ENCODE measurements around the gene SMPDL3A.

SMPDL3A gene, protein sequence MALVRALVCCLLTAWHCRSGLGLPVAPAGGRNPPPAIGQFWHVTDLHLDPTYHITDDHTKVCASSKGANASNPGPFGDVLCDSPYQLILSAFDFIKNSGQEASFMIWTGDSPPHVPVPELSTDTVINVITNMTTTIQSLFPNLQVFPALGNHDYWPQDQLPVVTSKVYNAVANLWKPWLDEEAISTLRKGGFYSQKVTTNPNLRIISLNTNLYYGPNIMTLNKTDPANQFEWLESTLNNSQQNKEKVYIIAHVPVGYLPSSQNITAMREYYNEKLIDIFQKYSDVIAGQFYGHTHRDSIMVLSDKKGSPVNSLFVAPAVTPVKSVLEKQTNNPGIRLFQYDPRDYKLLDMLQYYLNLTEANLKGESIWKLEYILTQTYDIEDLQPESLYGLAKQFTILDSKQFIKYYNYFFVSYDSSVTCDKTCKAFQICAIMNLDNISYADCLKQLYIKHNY

DNA sequence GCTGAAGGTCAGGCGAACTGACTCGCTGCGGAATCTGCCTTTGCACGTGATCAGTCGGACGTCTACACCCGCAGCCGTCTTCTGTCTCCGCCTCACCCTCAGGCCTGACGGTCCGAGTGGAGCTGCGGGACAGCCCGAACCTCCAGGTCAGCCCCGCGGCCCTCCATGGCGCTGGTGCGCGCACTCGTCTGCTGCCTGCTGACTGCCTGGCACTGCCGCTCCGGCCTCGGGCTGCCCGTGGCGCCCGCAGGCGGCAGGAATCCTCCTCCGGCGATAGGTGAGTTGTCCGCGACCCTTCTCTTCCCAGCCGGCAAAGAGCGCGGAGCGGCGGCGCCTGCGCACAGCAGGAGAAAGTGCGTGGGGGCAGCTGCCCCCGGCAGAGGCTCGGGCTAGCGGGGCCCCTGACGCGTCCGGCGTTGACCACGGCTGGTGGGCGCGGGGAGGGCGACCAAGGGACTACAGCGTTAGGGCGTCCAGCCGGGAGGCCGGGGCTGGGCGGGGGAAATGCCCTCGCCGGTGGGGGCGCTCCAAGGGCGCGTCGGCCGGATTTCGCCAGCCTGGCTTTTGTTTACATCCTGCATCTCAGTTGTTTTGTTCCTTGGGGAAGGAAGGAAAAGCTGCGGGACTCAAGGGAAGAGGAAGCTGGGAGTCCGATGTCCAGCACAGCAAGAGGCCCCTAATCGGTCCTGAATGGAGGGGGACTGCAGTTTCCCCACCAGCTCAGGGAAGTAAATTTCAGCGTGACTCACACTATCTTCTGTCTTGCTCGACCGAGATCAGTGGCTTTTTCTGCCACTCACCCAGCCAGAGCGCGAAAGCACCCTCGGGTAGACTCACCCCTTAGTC lies at the start of gene SMPDL3A:
Gene SMPDL3A (plus strand): TSS at position 77 of the 846 bp plus-strand sequence. CDS start 89 bp downstream, at position 166.
- H3K9me3 ChIP-seq (ENCODE audit: insufficient read depth, low read length, severe bottlenecking), result no peaks in the 10 kb centered on the region
- no peak within 1 kb of the TSS for H3K4me2 ChIP-seq (ENCODE audit: insufficient read depth, low read length)
- H3K79me2 ChIP-seq (ENCODE audit: insufficient read depth, low read length), result no peaks in the 10 kb centered on the region
- no peak within 1 kb of the TSS for H3K4me3 ChIP-seq (ENCODE audit: low read depth in 1 of 2, low read length in 2 of 2)
- no peaks in the 10 kb centered on the region for H3K36me3 ChIP-seq (ENCODE audit: insufficient read depth, low read length)
- no peak for TF ChIP-seq EZH2 (IDR thresholded peaks at IDR 0.05; ENCODE audit: borderline replicate concordance, low read depth, low read length, severe bottlenecking)
- TF ChIP-seq, protein P1, sequence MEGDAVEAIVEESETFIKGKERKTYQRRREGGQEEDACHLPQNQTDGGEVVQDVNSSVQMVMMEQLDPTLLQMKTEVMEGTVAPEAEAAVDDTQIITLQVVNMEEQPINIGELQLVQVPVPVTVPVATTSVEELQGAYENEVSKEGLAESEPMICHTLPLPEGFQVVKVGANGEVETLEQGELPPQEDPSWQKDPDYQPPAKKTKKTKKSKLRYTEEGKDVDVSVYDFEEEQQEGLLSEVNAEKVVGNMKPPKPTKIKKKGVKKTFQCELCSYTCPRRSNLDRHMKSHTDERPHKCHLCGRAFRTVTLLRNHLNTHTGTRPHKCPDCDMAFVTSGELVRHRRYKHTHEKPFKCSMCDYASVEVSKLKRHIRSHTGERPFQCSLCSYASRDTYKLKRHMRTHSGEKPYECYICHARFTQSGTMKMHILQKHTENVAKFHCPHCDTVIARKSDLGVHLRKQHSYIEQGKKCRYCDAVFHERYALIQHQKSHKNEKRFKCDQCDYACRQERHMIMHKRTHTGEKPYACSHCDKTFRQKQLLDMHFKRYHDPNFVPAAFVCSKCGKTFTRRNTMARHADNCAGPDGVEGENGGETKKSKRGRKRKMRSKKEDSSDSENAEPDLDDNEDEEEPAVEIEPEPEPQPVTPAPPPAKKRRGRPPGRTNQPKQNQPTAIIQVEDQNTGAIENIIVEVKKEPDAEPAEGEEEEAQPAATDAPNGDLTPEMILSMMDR (IDR thresholded peaks at IDR 0.05; ENCODE audit: borderline replicate concordance, extremely low read depth, low read length, poor library complexity, severe bottlenecking), result no peak
- no peak within 1 kb of the TSS for H3K9ac ChIP-seq (ENCODE audit: low read depth, low read length)
- H3K4me1 ChIP-seq (ENCODE audit: insufficient read depth, low read length), result no peaks in the 10 kb centered on the region
- no peak for DNase-seq
- no peak within 1 kb of the TSS for H3K27ac ChIP-seq (ENCODE audit: low read length)
- no peak for ATAC-seq (ENCODE audit: insufficient read depth, low read depth)
- H2AFZ ChIP-seq (ENCODE audit: low read depth, low read length), result no peak within 1 kb of the TSS
- H3K27me3 ChIP-seq (ENCODE audit: insufficient read depth, low read length, poor library complexity), result no peaks in the 10 kb centered on the region
- no peaks in the 10 kb centered on the region for H4K20me1 ChIP-seq (ENCODE audit: insufficient read depth, low read length)

DNA sequence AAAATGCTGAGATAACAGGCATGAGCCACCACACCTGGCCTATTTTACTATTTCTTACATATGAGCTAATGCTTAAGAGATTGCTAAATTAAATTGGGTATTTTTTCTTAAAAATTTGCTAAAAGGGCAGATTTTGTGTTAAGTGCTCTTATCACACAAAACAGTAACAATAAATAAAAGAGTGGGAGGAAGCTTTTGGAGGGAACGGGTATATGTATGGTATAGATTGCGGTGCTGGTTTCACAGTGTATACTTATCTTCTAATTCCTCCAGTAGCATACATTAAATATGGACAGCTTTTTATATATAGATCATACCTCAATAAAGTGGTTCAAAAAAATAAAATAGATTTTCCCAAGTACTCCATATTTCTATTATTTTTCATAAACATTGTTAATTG lies 49.0 kb upstream of the SMPDL3A start:
- Histone ChIP-seq H3K36me3 (ENCODE audit: insufficient read depth, low read length) (no peaks in the 10 kb centered on the region), H3K27ac (ENCODE audit: low read length) (no peak overlapping the region), H3K4me3 (ENCODE audit: low read depth in 1 of 2, low read length in 2 of 2) (no peak overlapping the region), H3K9me3 (ENCODE audit: insufficient read depth, low read length, severe bottlenecking) (no peaks in the 10 kb centered on the region), H2AFZ (ENCODE audit: low read depth, low read length) (no peak overlapping the region), H3K9ac (ENCODE audit: low read depth, low read length) (no peak overlapping the region), H3K27me3 (ENCODE audit: insufficient read depth, low read length, poor library complexity) (no peaks in the 10 kb centered on the region), H4K20me1 (ENCODE audit: insufficient read depth, low read length) (no peaks in the 10 kb centered on the region), H3K4me2 (ENCODE audit: insufficient read depth, low read length) (no peak overlapping the region), H3K4me1 (ENCODE audit: insufficient read depth, low read length) (no peaks in the 10 kb centered on the region), H3K79me2 (ENCODE audit: insufficient read depth, low read length) (no peaks in the 10 kb centered on the region)
- no peak for ATAC-seq (ENCODE audit: insufficient read depth, low read depth)
- no peak for DNase-seq
- TF ChIP-seq, protein P1 (IDR thresholded peaks at IDR 0.05; ENCODE audit: borderline replicate concordance, extremely low read depth, low read length, poor library complexity, severe bottlenecking), result no peak
- no peak for TF ChIP-seq EZH2 (IDR thresholded peaks at IDR 0.05; ENCODE audit: borderline replicate concordance, low read depth, low read length, severe bottlenecking)

DNA sequence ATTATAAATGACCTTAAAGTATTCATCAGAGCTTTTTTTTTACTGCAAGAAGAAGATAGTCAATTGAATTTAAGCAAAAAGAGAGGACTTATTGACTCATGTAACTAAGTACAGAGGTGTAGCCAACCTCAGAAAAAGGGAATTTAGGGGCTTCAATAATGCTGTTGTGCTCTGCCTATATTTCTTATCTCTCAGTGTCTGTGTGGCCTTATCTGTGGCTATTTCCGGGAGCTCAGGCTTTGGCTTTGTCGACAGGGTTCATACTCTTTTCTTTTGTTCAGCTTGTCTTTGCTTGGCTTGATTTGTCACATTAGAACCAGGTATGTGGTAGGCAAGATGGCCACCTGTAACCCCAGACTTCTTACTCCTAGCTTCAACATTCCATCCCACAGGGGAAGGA lies 48.1 kb upstream of the SMPDL3A start:
- Histone ChIP-seq H2AFZ (ENCODE audit: low read depth, low read length) (no peak overlapping the region), H3K27ac (ENCODE audit: low read length) (no peak overlapping the region), H3K9me3 (ENCODE audit: insufficient read depth, low read length, severe bottlenecking) (no peaks in the 10 kb centered on the region), H3K4me2 (ENCODE audit: insufficient read depth, low read length) (no peak overlapping the region), H3K27me3 (ENCODE audit: insufficient read depth, low read length, poor library complexity) (no peaks in the 10 kb centered on the region), H3K79me2 (ENCODE audit: insufficient read depth, low read length) (no peaks in the 10 kb centered on the region), H3K4me3 (ENCODE audit: low read depth in 1 of 2, low read length in 2 of 2) (no peak overlapping the region), H4K20me1 (ENCODE audit: insufficient read depth, low read length) (no peaks in the 10 kb centered on the region), H3K36me3 (ENCODE audit: insufficient read depth, low read length) (no peaks in the 10 kb centered on the region), H3K9ac (ENCODE audit: low read depth, low read length) (no peak overlapping the region), H3K4me1 (ENCODE audit: insufficient read depth, low read length) (no peaks in the 10 kb centered on the region)
- ATAC-seq (ENCODE audit: insufficient read depth, low read depth), result no peak
- no peak for DNase-seq
- TF ChIP-seq EZH2 (IDR thresholded peaks at IDR 0.05; ENCODE audit: borderline replicate concordance, low read depth, low read length, severe bottlenecking), result no peak
- TF ChIP-seq, protein P1 (IDR thresholded peaks at IDR 0.05; ENCODE audit: borderline replicate concordance, extremely low read depth, low read length, poor library complexity, severe bottlenecking), result no peak

All from DND-41 (cell line).